Central memory CD4-positive, alpha-beta T cell (primary cell): ENCODE measurements around the gene MARK2.

Experiments used
- DNase-seq: peaks from one replicate; pipeline ENCODE4 v3.0.0; 2022

MARK2 gene

DNA sequence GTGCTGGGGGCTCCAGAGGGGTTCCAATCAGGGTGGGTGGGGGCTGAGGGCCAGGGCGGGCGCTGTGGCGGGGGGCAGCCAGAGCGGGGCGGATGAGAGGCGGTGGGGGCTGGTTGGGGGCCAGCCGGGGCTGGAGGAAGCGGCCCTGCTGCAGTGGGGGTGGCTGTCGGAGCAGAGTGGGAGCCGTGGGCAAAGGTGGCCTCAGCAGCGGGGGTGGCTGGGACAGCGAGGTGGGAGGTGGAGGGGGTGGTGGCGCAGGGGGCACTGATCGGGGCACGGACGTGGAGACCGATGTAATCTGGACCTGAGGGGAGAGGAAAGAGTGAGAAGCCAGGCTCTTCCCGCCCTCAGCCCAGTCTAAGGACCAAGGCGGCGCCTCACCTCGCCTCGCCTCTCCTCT lies 73.0 kb downstream of the MARK2 start:
- DNase-seq: no peak

DNA sequence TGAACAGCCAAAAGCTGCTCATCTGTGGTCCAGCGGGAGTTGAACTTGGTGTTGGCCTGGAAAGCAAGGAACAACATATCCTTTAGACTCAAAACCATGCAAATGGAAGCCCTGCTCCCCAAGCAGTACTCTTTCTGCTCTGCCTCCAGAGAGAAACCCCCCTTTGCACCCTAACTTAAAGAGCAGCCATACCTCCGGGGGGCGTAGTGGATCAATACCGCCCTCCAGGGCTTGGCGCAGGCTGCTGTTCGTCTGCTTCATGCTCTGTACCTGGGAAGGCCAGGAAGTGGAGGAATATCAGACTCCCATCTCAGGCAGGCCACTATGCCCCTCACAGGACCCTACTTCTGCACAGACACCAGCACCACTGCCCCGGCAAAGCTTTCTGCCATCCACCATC lies 73.8 kb downstream of the MARK2 start:
- no peak for DNase-seq

DNA sequence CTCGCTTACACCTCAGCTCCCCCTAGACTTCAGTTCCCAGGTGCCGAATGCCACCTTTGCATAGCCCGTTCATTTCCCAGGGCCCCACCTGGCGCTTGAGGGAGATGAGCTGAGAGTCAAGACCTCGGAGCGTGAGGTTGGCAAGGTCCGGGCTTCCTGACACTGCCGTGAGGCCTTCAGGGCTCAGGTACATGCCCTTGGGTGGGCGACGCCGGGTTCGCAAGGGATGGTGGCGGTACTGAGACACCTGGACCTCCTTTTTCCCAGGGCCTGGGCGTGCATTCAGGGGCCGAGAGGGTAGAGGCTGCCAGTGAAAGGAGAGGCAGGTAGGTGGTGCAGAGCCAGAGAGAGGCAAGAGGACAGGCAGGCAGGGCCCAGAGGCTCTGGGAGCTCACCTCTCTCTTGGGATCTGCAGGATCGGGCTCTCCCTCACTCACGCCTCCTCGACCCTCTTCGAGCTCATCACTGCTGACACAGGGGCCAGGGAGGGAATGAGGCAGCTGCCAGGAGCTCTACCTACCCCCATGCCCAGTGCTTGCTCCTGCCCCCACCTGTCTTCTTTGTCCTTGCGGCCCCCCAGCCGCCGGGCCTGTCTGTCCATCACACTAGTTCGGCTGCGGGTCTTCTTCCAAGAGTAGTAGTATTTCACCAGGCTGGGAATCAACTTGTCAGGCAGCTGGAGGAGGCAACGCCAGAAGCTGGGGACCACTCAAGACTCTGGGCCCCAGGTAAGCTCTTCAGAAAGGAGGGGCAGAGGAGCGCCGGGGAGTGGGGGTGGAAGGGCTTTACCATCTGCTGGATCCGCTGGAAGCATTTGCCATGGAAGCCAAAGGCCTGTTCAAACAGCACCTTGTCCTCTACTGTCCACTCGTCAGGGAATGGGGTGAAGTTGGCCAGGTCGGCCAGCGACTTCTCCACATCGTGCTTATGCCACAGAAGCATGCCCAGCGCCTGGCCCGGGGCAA lies 75.2 kb downstream of the MARK2 start:
- no peak for DNase-seq

DNA sequence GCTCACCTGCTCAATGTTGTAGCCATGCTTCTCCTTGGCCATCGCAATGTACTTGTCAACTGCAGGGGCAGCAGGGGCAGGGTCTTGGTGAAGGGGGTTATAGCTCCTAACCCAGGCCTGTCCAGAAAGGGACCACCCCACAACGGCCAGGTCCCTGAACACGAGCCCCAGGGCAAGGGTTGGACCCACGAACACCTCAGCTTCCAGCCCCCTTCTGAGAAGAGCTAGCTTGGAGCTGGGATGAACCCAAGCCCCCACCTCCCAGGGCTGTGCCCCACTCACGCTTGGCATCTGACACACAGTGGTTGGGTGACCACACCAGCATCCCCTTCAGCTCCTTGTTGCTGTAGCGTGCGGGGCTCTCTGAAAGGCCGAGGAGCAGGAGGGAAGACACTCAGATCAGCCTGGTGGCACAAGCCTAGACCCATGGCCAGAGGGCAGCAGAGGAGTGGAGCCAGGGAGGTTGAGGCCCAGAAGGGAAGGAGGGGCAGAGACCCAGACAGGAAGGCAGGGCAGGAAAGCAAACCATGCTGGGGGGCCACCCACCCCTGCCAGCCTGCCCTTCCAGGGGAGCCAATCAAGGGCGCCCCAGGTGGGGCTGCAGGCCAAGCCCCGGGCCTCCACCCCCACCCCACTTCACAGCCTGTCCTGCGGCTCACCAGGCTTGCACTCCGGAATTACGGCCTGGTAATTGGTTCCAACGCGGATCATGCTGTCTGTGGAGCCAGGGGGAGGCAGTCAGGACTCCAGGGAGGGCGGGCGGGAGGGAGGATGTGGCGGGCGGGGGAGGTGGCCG lies 76.2 kb downstream of the MARK2 start:
- DNase-seq: no peak

DNA sequence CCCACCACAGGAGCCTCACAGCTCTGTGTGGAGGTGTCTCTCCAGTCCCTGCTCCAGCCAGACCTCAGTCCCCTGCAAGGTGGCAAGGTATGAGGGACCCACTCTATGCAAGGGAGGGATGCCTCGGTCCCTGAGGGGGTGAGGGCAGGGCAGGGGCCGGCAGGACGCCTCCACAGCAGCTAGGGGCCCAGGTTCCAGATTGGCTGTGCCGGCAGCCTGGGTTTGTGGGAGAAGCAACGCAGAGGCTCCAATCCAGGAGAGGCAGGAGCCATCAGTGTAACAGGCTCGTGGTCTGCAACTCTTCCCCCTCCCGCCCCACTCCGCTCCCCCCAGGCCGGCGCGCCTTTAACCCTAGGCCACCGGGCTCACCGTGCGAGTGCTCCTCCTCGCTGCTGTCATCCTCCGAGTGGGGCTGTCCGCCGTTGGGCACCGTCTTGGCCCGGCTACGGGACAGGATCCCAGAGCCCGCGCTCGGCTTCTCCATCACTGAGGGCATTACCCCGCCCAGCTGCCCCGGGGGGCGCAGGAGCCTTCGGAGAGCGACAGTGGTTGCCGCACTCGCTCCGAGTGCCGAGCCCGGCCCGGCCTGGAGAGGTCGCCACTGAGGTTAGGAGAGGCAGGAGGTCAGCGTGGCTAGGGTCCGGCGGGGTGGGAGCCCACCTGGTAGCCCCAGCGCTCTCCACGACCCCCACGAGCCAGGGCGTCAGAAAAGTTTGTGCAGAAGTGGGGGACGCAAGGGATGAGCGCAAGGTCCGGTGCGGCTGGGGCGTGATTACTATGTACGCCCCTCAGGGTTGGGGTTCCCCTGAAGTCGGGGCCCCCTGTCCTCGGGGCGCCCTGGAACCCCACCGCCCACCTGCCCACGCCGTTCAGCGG lies 77.3 kb downstream of the MARK2 start:
- DNase-seq: no peak

DNA sequence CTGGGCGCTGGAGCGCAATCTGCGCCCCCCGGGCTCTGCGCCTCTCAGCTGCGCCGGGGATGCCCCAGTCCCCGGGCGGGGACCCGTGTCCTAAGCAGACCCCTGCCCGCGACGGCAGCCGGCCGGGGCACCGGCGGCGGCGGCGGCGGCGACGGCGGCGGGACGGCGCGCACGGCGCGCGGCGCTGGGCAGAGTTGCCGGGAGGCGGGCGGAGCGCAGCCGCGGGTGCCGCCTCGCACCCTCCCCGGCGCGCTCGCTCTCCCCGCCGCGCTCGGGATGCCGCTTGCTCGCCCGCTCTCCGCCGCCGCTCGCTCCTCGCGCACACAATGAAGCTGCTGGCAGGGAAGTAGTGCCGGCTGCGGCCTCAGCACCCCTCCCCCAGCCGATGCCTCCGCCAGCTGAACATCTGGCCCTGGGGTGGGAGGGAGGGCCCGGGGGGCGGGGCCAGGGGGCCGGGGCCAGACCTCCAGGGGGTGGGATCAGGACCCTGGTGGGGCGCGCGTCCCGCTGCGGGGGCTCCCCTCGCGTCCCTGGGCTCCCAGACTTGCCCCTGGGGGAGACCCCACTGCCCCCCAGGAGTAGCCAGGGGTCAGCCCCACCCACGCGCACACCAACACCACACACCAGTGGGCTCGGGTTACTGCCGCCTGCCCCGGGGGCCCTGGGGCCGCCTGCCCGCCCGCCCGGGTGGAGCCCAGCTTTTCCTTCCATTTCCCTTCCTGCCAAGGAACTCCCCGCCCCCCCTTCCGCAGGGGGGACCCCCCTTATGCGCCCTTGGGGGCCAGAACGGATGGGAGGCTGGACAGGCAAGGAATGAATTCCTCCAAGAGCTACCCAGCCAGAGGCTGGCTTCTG lies 78.2 kb downstream of the MARK2 start, which contains the start of gene RCOR2:
RCOR2 (minus strand) TSS at position 328 of the 855 bp plus-strand sequence. CDS start 708 bp downstream, outside the sequence.
- DNase-seq: peak; percentile 44

DNA sequence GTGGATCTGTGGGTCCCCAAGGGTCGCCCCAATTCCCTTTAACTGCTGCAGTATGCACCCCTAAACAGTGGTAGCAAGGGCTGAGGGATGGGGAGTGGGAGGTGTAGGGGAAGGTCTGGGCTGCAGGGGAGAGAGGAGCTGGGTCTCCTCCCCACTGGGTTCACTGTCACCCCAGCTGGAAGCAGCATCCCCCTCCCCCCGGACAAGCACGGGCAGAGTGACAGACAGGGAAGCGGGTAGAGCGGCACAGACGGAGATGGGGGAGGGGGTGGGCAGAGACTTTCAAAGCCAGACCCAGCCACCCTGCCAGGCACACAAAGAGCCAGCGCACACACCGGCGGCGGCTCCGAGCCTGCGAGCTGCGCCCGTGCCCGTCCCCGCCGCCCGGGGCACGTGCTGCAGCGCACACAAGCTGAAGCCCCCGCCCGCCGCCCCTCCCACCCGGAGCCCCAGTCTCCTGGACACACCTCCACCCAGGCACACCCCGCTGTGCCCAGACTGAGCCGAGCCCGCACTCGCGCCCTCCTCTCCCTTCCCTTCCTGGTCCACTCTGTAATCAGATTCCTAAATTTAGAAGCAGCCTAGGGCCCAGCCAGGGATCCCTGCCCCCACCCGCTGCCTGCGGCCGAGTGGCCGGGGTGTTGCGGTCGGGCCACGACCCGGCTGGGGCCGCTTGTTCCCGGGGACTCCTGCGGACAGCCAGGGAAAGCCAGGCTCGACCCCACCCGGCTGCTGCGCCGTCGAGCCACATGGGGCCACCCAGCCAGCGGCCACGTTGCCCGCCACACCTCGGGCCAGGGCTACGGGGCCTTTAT lies 79.0 kb downstream of the MARK2 start:
- DNase-seq: peak; percentile 25

DNA sequence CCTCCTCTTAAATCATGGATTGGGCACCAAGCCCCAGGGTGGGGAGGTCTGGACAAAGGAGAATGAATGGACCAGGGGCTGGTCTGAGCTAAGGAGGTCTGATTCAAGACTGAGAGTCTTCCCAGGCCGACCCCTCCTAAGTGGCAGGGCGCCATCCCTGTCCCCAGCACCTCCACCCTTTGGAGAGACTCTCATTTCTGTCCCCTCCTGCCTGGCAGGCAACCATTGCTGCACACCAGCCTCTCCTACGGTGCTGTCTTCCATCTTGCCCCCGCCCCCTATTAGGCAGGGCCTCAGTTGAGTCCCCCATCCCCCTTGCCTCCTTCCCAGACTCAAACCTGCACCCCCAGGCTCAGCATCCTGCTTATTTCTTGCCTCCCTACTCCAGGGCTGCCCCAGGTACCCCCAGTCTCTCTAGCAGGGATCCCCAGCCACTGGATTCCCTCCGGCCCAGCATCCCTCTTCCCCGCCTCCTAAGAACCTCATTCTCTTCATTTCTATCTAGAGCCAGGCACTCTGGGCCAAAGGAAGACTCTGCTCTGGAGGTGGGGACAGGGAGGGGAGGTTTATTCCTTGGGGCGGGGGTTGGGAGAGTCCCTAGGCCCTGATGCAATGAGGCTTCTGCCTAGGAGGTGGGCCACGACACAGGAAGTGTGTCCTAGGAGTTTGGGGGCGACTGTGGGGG lies 79.7 kb downstream of the MARK2 start:
- no peak for DNase-seq

DNA sequence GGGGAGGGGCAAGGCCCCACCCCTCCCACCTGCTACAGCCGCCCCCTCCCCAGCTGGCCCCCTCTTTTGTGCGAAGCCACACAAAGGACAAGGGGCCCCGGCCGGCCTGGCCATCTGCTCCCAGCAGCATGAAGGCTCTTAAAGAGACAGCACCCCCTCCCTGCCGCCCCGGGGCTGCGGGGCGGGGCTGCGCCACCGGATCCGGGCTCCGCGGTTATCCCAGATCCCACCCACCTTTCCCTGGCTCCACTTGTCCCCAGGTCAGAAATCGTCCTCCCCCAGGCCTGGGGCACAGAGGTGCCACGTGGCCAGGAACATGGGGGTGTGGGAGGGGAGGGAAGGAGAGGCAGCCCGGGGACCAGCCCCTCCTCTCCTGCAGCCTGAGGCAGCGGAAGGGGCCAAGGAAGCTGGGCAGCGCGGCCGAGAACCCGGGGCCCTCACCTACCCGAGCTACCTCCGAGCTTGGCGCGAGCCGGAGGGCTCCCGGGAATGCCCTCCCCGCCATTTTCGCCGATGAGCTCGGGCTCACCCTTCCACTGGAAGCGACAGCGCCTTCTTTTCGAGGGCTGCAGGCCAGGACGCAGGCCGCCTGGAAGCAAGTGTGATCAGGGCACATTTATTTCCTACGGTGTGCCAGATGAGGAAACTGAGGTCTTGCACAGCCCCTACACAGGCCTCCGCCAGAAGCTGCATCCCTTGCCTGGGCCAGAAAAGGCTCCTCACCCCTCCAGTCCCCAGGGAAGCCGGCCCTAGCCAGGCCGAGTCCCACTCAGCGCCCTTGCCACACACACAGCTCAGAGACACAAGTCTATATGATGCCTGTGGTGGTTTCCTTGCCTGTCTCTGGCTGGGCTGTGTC lies 80.6 kb downstream of the MARK2 start:
- DNase-seq: no peak

DNA sequence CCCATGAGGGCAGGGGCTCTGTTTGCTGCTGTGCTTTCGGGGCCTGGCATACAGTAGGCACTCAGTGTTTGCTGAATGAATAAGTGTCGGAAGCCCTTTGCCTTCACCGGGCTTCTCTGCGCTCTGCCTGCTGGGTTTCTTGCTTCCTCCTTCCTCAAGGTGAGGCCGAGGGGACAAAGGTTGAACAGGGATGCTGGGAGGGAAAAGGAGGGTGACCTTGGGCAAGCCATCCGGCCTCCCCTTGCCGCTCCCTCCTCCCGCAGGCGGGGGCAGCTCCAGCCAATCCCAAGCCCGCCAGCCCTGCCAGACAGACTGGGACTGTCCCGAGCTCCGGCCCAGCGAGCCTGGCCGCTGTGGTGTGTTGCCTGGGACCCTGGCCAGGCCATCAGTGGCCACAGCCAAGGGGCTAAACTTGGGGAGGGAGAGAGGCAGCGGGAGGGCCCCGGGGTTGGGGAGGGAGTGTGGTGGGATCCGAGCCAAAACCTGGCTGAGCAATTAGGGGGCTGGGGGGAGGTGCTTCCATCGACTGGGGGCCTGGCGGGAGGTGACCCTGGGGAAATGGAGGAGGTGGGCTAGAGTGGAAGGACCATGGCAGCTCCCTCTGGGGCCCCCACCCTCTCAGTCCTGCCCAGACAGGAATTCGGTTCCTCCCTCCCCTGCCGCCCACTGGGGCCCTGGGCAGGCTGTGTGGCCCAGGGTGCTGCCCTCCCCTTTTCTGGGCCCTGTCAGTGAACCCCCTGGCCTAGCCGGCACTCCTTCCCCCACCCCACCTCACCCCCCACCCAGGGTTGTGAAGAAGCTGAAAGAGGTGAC lies 81.4 kb downstream of the MARK2 start:
- DNase-seq: no peak

DNA sequence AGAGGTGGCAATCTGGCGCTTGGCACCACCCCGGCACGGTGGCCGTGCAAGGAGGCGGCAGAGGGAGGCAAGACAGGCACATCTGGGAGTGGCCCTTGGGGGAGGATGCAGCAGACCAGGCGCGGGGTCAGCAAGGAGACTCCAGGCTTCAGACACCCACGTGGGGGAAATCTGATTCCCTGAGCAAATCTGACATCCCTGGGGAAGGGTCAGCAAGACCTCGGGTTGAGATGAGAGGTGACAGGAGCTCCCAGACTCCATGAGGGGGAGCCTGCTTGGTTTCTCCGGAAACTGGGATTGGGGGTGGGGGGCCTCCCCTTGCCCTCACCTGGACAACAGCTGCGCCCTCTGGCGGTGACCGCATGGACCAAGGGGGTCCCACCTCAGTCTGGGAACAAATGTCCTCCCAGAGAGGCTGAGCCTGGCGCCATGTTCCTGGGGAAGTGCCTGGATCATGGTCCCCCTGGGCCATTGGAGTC lies 82.1 kb downstream of the MARK2 start:
- no peak for DNase-seq

DNA sequence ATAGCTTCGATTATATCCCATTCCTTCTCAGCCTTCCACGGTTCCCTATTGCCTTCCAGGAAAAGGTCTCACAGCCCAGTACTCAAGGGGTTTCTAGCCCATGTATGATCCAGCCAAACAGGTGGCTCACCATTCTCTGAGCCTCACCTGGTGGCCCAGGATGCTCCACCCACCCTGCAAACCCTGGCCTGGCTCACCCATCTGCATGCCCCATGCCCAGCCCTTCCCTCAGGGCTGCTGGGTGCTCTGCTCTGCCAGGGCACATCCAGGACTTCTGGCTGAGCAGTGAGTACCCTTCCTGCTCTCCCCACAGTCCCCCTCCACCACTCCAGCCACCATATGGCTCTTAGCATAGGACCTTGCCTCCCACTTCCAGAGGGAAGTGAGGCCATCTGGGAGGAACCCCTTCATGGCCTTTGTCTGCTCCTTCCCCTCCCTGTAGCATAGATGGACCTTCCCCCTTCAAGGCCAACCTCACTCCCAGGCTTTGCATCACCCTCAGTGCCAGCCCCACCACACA lies 83.8 kb downstream of the MARK2 start:
- no peak for DNase-seq

DNA sequence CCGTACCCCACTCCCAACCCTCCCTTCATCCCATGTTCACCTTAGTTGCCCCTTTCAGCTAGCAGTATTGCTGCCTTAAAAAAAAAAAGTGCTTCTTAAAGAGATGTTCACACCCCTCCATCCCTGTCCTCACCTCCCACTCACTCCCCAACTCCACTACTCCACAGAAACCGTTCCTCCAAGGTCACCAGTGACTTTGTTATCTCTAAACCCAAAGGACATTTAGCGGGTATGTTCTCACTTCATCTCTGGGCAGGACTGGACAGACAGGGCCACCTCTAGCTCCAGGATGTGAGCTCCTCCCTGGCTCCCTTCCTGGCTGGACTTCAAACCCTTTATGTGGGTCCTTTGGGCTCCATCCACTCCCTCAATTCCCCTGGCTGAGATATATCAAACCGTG lies 84.4 kb downstream of the MARK2 start:
- DNase-seq: no peak

DNA sequence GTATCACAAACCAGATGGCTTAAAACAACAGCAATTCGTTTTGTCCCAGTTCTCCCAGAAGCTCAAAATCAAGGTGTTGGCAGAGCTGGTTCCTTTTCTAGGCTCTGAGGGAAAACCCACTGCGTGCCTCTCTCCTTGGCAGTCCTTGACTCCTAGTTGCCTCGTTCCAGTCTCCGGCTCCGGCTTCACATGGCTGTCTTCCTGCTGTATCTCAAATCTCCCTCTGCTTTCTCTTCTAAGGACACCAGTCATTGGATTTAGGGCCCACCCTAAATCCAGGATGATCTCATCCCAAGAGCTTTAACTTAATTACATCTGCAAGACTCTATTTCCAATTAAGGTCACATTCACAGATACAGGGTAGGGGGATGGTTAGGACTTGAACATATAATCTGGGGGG lies 90.7 kb downstream of the MARK2 start:
- no peak for DNase-seq

DNA sequence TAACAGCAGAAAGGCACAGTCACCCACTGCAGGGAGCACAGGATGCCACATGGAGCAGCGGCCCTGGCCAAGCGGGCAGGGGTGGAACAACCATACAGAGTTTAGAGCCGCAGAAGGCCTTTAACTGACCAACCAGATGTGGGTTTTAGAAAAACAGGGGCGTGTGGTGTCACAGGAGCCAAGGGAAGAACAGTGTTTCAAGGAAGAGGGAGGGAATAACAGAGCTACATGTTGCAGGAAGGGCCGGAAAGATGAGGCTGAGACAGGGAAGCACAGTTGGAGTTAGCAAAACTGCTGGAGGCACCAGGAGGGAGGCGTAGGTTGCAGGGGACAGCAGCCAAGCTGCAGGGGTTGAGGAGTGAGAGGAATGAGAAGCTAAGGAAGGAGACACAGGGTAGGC lies 92.1 kb downstream of the MARK2 start:
- DNase-seq: no peak

DNA sequence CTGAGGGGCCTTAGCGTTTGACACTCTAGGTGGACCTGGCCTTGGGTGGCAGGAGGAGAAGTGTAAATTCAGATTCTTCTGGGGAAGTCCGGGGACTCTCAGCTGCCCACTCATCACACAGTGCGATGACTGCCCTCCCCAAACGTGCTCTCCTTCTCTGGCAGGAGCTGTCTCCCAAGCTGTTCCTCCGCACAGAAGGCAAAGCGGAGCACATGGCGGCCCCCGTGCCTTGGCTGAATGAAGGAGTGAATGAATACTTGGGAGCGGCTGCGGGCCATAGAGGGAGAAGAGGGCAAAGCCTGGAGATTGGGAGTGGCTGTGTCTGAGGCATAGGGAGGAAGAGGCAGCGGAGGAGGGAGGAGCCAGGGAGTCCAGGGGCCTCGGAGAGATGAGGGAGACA lies 93.0 kb downstream of the MARK2 start:
- DNase-seq: no peak

DNA sequence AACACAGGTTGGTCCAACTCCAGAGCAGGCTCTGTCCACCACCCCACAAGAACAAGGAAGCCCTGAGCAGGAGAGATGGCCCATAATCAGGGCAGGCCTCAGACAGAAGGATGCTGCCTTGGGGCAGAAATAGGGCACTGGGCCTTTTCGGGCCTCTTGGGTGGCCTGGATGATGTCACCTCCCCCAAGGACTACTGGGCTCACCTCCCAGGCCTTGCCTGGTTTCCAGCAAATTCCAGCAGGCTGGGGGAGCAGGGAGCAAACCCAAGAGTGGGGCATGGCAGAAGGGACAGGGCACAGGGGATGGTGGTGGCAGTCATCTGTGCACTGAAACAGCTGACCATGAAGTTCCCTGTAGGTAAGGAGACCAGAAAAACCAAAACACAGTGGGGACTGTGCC lies 94.5 kb downstream of the MARK2 start:
- DNase-seq: no peak
